ENCODE results near the gene PROSER3.
"Not testable (repeated sequence)": the region's sequence is repeated elsewhere in the genome, so short reads cannot be mapped to it uniquely, and the experiment has no call there.

PROSER3 gene

DNA sequence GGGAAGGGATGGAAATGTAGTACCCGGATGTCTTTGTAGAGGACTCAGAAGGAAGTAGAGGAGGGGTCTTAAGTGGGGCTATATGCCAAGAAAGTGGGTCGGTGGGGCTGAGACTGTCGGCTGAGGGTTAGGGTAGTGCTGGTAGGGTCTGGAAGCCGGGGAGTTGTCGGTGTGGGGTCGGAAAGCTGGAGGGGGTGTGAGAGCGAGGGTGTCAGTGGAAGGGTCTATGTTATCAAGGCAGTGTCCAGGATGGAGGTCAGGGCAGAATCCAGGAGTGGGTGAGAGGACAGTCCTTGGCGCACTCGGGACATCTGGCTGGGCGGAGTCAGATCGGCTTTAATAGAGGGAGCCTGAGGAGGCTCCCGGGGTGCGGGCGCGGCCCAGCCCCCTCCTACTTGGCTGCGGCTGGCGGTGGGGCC, 2.8 kb upstream of the PROSER3 start:
- DNase-seq (ENCODE audit: low read depth), result no peak

DNA sequence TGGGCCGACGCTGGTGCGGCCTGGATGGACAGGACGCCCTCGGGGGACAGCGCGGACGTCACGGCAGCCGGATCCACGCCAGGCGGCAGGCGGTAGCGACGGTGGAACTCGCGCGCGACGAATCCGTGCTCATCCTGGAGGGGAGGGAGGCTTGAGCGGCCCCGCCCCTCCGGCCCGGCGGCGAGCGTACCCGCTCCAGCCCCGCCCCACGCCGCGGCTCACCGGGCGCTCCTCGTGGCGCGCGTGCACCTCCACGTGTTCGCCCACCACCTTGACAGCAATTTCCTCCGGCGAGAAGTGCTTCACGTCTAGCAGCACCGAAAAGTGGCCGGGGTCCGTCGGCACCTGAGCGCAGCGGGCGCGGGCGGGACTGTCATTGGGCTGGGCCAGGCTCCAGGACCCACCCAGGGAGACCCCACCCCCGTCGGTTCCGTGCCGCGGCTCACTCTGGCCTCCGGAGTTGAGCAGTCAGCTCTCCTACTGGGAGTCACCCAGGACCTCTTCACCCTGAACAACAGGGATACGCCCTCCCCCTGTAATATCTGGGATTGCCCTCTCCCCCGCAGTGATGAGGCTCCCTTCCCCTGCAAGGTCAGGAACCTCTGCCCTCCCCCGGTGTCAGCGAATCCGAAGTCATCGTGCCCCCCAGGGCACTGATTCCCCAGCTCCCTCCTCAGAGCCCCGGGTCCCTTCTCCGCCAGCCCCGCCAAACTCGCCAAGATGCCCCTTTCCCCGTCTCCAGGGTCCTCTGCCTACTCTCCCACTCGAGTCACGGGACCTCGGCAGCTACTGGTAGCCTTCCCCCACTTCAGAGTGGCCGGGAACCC, 2.2 kb upstream of the PROSER3 start:
- no peak for DNase-seq (ENCODE audit: low read depth)

DNA sequence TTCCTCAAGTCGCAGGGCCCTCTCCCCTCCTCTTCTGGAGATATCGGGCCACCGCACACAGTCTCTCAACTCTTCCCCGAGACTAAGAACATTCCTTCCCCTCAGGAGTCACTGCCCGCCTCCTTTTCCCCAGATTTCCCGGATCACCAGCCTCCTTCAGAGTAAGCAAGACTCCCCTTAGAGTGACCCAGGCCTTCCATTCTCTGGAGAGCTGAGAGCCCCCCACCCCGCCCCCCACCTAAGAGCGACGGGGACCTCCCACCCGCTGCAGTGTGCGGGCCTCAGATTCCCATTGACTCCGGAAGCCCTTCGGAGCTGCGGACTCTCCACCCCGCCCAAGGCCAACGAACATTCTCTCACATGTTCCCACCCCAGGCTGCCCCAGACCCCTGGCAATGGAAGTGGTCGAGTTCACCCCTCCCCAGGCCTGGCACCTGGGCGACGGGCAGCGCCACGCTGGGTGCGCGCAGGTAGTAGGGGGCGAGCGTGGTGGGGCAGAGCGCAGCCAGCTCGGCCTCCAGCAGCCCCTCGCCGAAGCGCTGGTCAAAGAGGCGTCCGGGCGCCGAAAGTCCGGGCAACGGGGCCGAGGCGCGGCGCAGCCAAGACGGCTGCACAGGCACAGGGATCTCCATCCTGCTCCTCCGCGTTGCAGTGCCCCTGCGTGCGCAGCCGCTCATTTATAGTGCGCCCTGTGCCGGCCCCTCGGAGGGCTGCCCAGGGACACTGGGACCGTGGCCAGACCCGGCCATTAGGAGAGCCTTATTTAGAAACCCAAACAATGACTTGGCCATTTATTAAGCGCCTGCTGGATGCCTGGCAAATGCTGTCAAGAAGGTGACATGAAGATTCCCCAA, 1.4 kb upstream of the PROSER3 start, which contains the start of gene HSPB6:
Gene HSPB6, minus strand, starts transcription at position 653 of the 854 bp plus-strand sequence. Its CDS starts 21 bp downstream, at position 632.
- DNase-seq (ENCODE audit: low read depth), result no peak

DNA sequence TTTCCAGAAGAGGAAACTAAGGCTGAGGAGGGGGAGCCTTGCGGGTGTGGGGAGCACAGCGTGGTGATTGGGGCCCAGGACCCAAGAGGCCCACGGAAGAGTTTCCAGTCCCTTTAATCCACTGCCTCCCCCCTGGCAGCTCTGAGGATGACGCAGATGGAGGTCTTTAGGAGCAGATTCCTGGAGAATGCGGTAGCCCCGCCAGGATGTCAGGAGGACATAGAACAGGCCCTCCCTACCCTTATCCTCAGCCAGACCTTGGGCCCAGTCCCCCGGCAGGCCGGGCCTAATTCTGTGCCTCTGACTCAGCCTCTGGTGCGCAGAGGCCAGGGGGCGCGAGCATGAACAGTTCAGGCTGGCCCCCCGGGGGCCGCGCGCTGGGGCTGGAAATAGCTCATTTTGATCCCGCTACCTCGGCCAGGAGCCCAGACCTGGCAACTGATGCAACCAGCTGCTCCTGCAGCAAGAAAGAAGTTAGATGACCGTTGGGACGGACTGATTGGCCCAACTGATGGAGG, 686 bp upstream of the PROSER3 start:
- DNase-seq (ENCODE audit: low read depth), result peak; percentile 59

DNA sequence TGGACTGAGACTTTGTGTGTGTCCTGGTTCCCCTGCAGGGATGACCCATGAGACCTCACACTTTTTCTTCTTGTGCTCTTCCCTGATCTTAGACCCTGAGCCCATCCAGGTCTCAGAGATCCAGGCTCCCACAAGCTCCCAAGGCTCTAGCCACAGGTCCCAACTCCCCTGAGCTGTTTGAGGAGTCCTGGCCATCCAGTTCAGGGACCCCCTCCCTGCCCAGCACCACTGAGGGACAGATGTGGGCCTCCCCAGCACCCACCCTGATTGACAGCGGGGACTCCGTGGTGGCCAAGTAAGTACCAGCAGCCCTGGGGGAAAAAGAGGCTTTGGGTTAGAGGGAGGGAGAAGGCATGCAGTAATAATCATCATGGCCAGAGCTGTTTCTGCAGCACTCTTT, 1.7 kb downstream of the PROSER3 start:
- no peak for DNase-seq (ENCODE audit: low read depth)

DNA sequence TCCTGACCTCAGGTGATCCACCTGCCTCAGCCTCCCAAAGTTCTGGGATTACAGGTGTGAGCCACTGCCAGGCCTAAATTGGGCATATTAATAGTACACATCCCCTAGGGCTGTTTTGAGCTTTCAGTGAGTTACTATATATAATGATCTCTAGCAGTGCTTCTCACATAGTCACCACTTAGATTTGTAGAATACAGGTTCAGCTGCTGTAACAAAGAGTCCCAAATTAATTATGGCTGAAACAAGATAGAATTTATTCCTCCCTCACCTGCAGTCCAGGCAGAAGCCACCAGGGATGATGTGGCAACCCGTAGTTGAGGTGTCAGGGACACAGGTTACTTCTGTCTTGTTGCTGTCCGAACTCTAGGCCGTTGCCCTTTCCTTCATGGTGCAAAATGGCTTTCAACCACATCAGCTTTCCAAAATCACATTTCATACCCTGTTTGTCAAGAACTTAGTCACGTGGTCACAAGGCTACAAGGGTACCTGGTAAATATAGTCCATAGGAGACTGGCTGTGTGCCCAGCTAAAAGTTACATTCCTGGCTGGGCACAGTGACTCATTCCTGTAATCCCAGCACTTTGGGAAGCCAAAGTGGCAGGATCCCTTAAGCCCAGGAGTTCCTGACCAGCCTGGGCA, 2.9 kb downstream of the PROSER3 start:
- no peak for DNase-seq (ENCODE audit: low read depth)

DNA sequence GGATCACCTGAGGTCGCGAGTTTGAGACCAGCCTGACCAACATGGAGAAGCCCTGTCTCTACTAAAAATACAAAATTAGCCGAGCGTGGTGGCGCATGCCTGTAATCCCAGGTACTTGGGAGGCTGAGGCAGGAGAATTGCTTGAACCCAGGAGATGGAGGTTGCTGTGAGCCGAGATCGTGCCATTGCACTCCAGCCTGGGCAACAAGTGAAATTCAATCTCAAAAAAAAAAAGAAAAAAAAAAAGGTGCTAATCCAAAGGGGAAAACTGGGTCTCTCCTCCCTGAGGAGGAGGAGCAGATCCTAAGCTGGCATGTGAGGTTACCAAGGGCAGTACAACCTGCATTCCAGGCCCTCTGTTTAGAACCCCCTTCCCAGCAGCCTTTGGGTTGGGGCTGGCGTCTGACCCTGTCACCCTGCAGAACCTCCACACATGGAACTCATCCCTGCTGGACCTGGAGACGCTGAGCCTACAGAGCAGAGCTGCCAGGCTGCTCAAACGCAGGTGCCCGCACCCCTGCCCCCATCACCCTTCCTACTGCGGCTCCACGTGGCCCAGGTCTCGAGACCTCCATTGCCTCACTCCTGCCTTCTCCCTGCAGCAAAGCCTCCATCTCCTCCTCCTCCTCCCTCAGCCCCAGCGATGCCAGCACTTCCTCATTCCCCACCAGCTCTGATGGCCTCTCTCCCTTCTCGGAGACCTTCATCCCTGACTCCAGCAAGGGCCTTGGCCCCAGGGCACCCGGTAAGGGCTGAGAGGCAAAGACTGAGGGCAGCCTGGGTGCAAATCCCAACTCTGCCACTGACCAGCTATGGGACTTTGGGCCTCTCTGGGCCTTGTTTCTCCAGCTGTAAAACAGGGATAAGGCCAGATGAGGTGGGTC, 6.7 kb downstream of the PROSER3 start:
- DNase-seq (ENCODE audit: low read depth), result no peak

DNA sequence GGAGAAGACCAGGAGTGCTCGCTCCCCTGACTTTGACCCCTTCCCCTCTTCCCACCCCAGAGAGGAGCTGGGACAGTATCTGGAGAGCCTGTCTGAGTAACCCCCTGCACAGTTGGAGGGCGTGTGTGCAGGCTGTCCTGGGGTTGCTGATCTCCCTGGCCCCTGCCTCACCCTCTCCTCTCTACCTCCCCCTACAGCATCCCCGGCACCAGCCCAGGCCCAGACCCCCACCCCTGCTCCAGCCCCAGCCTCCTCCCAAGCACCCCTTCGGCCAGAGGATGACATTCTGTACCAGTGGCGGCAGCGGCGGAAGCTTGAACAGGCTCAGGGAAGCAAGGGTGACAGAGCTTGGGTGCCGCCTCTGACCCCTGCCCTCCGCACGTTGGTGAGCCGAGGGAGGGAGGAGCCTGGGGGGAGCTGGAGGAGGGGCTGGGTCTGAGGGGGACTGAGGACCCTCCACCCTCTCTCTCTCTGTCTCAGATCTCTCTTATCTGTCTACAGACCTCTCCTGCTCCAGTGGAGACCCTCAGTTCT, 8.7 kb downstream of the PROSER3 start:
- DNase-seq (ENCODE audit: low read depth), result no peak

DNA sequence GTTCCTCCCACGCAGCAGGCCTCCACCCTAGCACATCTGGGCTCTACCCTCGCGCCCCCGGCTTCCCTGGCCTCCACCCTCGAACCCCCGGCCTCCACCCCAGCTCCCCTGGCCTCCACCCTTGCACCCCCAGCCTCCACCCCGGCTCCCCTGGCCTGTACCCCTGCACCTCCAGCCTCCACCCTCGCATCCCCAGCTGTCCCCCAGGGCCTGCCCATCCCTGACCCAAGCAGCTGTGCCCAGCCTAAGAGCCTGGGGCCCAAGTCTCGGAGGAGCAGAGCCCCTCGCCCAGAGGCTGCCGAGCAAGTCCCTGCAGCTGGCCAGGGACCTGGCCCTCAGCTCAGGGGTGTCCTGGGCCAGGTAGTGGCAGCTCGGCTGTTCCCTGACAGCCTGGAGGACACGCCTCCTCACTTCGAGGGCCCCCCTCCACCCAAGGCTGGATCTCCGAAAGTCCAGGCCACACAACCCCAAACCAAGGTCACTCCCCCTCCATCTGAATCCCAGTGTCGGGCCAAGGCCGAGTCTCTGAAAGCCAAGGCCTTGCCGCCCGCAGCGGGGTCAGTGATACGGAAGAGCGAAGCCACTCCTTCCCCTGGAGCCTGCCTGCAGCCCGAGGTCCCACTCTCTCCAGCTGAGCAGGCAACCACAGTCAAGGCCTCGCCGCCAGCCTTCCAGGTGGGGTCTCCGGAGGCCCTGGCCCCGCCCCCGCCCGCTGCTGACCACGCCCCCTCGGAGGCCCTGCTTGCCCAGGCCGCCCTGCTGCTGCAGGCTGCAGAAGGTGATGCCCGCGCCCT, 9.5 kb downstream of the PROSER3 start:
- DNase-seq (ENCODE audit: low read depth), result no peak

DNA sequence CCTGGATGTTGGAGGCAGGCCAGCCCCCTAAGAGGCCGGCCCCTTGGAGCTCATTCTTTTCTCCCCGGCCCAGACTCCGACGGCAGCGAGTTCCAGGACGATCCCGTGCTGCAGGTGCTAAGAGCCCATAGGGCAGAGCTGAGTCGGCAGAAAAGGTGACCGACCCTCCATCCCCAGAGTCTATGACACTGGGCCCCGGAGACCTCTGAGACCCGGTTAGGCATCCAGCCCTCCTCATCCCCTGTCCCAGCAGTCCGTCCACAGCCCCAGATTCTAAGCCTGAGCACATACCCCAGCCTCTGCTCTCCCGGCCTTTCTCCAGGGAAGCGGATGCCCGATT, 10.1 kb downstream of the PROSER3 start:
- no peak for DNase-seq (ENCODE audit: low read depth)

DNA sequence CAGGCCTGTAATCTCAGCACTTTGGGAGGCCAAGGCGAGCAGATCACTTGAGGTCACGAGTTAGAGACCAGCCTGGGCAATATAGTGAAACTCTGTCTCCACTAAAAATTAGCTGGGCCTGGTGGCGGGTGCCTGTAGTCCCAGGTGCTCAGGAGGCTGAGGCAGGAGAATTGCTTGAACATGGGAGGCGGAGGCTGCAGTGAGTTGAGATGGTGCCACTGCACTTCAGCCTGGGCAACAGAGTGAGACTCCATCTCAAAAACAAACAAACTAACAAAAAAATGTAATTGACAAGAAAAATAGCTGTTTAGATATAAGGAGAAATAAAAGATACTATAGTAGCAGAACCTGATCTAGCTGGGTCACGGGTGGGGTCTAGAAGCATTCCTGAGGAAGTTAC, 14.4 kb downstream of the PROSER3 start:
- not testable (repeated sequence) for DNase-seq (ENCODE audit: low read depth)

DNA sequence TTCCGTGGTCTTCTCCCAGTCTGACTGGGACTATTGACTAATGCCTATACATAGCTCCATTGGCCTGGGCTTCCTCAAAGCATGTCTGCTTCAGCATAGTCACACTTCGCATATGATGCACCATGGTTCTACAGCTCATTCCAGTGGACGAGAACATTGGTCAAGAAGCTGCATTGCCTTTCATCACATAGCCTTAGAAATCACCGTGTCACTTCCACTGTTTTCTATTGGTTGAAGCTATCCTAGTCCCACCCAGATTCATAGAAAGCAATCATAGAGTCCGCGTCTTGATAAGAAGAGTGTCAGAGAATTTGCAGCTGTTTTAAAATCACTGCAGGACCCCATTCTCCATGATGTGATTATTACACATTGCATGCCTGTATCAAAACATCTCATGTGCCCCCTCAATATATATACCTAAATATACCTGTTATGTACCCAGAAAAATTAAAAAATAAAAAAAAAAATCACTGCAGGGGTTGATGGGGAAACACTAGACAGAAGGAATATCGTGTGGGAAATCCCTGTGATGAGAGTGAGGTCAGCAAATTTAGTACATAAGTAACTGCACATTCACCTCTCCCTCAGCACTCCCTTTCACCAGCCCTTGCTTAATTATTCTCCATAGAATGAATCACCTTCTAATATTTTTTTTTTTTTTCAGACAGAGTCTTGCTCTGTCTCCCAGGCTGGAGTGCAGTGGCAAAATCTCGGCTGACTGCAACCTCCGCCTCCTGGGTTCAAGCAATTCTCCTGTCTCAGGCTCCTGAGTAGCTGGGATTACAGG, 15.2 kb downstream of the PROSER3 start:
- no peak for DNase-seq (ENCODE audit: low read depth)

DNA sequence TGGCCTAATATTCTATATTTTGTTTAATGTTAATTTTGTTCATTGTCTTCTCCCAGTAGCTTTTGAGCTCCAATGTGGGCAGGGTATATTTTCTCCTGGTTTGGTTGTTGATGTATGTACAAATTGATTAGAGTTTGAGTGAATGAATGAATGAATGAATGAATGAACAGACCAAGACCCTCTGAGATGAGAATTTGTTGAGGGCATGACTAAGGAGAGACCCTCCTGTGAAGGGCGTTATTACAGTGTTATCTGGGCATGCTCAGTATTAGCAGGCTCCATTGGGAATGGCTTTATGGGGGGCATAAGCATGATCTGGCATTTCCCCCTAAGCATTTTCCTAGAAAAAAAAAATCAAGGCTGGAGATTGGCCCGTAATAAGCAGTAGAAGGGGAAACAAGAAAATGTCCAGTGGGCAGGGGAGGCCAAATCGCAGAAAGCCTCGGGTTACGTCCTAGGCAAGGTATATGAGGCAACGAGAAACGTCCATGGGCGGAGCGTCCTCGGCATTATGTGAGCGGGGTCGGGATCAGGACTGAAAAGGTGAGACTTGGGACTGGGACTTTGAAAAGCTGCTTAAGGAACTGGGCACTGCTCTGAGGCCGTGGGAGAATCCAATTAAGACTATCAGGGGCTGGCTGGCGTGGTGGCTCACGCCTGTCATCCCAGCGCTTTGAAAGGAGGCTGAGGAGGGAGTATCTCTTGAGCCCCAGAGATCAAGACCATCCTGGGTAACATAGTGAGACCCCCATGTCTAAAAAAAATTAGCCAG, 16.5 kb downstream of the PROSER3 start:
- no peak for DNase-seq (ENCODE audit: low read depth)

DNA sequence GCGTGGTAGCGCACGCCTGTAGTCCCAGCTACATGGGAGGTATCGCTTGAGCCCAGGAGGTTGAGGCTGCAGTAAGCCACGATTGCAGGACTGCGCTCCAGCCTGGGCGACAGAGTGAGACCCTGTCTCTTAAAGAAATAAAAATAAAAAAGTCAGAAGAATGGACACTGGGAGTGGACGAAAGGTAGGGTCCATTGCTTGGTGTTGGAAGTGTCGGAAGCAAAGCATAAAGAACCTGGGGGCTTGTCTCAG, 17.0 kb downstream of the PROSER3 start:
- DNase-seq (ENCODE audit: low read depth), result no peak

DNA sequence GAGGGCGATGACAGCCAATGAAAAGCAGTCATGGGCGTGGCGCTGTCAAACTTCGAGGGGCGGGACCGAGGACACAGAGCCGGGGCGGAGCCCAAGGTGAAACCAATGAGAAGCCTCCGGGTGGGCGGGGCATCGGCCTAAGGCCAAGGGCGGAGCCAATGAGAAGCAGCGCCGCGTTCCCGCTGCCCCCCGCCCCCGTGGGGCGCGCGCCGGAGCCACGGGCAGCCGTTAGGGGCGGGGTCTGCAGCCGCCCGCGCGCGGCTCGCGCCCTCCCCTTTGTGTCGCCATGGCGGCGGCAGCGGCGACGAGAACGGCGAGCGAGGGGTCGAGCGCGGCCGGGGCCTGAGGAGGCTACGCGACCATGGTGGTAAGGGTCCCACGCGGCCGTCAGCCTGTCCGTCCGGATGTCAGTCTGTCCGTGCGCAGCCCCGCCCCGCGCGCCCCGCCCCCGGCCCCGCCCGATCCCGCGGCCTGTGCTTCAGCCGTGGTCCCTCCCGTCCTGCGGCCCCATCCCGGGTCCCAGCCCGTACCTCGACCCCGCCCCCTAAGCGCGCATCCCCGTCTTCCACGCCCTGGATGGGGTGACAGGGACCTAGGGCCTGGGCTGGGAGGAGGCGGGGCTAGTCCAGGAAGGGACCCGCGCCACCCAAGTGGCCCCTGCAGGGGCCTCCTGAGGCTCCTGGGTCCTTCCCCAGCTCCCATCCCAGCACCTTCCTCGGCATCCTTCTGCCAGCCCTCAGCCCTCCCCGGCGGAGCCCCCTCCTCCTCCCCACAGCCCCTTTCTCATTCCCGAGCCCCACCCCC, 17.5 kb downstream of the PROSER3 start, which contains the start of gene ARHGAP33:
Gene ARHGAP33, plus strand, starts transcription at position 267 of the 804 bp plus-strand sequence. Its CDS starts 95 bp downstream, at position 362.
- peak; percentile 88 for DNase-seq (ENCODE audit: low read depth)

DNA sequence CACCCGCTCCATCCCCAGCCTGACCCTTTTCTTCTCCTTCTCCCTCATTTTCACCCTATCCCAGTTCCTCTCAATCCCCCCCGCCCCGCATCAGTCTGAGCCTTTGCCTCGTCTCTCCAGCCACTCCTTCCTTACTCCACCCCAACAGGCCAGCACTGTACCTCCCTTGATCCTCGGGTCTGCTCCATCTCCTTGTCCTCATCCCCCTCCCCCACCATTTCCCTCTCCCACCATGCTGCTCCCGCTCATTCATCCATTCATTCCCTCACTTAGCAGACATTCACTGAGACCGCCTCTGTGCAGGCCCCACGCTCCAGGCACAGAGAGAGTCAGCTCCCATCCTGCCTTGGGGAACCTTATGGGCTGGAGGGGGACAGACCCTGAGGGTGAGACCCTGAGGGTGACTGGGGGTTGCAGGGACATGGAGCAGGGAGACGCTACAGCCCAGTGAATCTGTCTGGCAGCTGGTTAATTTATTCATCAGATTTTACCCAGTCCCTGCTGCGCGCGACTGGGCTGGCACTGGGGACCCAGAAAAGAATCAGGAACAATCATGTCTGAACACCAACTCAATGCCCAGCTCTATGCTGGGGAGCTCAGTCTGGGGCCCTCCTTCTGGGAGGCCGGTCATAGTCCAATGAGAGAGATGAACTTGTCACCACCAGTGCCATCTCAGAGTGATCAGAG, 18.3 kb downstream of the PROSER3 start:
- DNase-seq (ENCODE audit: low read depth), result no peak

DNA sequence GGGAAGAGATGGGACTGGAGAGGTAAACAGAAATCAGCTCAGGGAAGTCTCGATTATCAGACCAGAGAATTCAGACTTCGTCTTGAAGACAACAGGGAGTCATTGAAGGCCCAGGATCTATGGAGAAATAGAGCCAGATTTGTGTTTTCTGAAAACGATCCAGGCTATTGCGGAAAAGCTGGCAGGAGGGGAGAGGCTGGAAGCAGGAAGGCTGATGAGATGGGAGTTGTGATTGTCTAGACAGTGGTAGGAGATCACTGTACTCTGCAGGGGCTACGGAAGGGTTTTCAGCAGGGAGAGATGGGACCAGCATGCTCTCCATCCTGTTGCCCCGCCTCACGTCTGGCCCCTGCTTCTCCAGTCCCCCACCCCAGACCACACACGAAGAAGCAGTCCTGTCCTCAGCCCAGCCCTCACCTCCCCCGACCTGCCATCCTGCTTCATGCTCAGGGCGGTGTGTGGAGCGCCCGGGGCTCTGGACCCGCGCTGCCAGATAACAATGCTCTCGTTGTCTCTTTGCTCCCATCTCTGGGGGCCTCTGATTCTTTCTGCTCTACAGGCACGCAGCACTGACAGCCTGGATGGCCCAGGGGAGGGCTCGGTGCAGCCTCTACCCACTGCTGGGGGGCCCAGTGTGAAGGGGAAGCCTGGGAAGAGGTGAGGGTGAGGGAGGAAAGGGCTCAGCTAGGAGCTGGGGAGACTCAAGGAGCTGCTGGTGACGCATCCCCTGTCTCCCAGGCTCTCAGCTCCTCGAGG, 19.3 kb downstream of the PROSER3 start:
- no peak for DNase-seq (ENCODE audit: low read depth)
